CD4-positive, alpha-beta memory T cell (primary cell): Measurements from ENCODE around the gene ZG16. TPM values are rescaled to one million over a fixed set of nuclear protein-coding genes. Genes with fewer than 3 reads are reported as not detected.

Source experiments
- CTCF ChIA-PET: fragments of 350-600 bp; sonication (Branson Sonifier 250); formaldehyde crosslinking; loops from one replicate; lab custom pipeline; 2021; ENCODE audit warnings: inconsistent platforms; ENCODE audit not compliant: partially characterized antibody; lab: Charles Lee
- POLR2A ChIA-PET: fragments of 350-600 bp; sonication (Branson Sonifier 250); formaldehyde crosslinking; loops from one replicate; lab custom pipeline; 2021; ENCODE audit not compliant: partially characterized antibody; lab: Charles Lee
- DNase-seq, 5 donors: peaks; one replicate each; pipeline versions ENCODE4 v3.0.0 to v3.0.0-alpha.2; 2020 to 2022; ENCODE audit warnings: mixed read lengths in 1 of 5
- H3K27ac ChIP-seq: one replicate; pipeline ENCODE4 v1.7.0; 2013; ENCODE audit warnings: low read depth, low read length
- H3K27me3 ChIP-seq: 2 replicates; pipeline ENCODE4 v1.7.0; 2013; ENCODE audit warnings: mild to moderate bottlenecking, low read length, moderate library complexity; ENCODE audit not compliant: insufficient read depth
- H3K36me3 ChIP-seq: 2 replicates; pipeline ENCODE4 v1.7.0; 2013; ENCODE audit warnings: mild to moderate bottlenecking, low read length, moderate library complexity; ENCODE audit not compliant: insufficient read depth
- H3K4me1 ChIP-seq: 2 replicates; pipeline ENCODE4 v1.7.0; 2013; ENCODE audit warnings: mild to moderate bottlenecking, low read length, moderate library complexity; ENCODE audit not compliant: insufficient read depth
- H3K4me3 ChIP-seq, 2 donors: one replicate each; pipeline ENCODE4 v1.7.0; 2013; ENCODE audit warnings: low read length in 2 of 2, mild to moderate bottlenecking in 1 of 2
- H3K9me3 ChIP-seq, 2 donors: one replicate each; pipeline ENCODE4 v1.7.0; 2013; ENCODE audit warnings: low read length in 2 of 2, control low read depth in 1 of 2; ENCODE audit not compliant: control insufficient read depth in 1 of 2
- H3K27ac Mint-ChIP-seq, 7 donors: one replicate each; pipeline ENCODE4 v1.8.0; 2020 to 2021; ENCODE audit warnings: mixed read lengths in 7 of 7, mild to moderate bottlenecking in 6 of 7, inconsistent platforms in 3 of 7, moderate library complexity in 3 of 7
- H3K27me3 Mint-ChIP-seq, 2 donors: one replicate each; pipeline ENCODE4 v1.8.0; 2020 to 2021; ENCODE audit warnings: mixed read lengths in 2 of 2
- H3K36me3 Mint-ChIP-seq, 2 donors: one replicate each; pipeline ENCODE4 v1.8.0; 2020 to 2021; ENCODE audit warnings: mixed read lengths in 2 of 2, inconsistent platforms in 1 of 2, mild to moderate bottlenecking in 1 of 2
- H3K4me1 Mint-ChIP-seq, 4 donors: one replicate each; pipeline ENCODE4 v1.8.0; 2020 to 2021; ENCODE audit warnings: mixed read lengths in 4 of 4, mild to moderate bottlenecking in 1 of 4
- H3K4me3 Mint-ChIP-seq, 8 donors: one replicate each; pipeline ENCODE4 v1.8.0; 2020 to 2021; ENCODE audit warnings: mixed read lengths in 8 of 8, mild to moderate bottlenecking in 7 of 8, moderate library complexity in 6 of 8, inconsistent platforms in 3 of 8
- H3K9me3 Mint-ChIP-seq, 8 donors: one replicate each; pipeline ENCODE4 v1.8.0; 2020 to 2021; ENCODE audit warnings: mixed read lengths in 8 of 8, mild to moderate bottlenecking in 5 of 8, inconsistent platforms in 3 of 8, moderate library complexity in 1 of 8
- intact Hi-C: fragments of 100-400 bp; cut with micrococcal nuclease; formaldehyde crosslinking; loops from one replicate; pipeline ENCODE4 v1.15.1; 2023
- polyA plus RNA-seq, 2 donors: library from polyadenylated mRNA; unstranded; fragments of 300-500 nt; fragmentation: Illumina TruSeq; gene quantifications; one replicate each; pipeline ENCODE4 v1.2.3, GENCODE V29; 2021
- total RNA-seq, 2 experiments: library from RNA; stranded (reverse); gene quantifications; one replicate each; pipeline ENCODE4 v1.2.3, GENCODE V29; 2021

Gene ZG16
- total and polyA plus RNA-seq, 4 experiments from 2014 or later = not detected

- Mint-ChIP-seq H3K27ac (peak overlapping the region in 1 of 7 donors; percentile 43), H3K27me3 (no peaks in the 10 kb centered on the region), H3K9me3 (no peaks in the 10 kb centered on the region), H3K4me3 (no peak overlapping the region), H3K4me1 (peaks cover 25 to 62% (median 37%) of the 10 kb centered on the region in 4 donors), H3K36me3 (peaks cover 20 to 59% of the 10 kb centered on the region in 2 donors)
- Histone ChIP-seq H3K27ac (no peak overlapping the region), H3K4me3 (no peak overlapping the region), H3K36me3 (peaks cover 32% of the 10 kb centered on the region), H3K27me3 (no peaks in the 10 kb centered on the region), H3K9me3 (no peaks in the 10 kb centered on the region), H3K4me1 (peaks cover 39% of the 10 kb centered on the region)
- POLR2A ChIA-PET = interaction anchor here (0.6 to 12.0 kb wide), 6 partner anchors 10 to 92 kb away, joined by 3 to 522 read pairs (median 4); partner anchors contain the start of genes C16orf54, MAZ, MVP and PAGR1
- DNase-seq = no peak
- CTCF ChIA-PET = interaction anchor here (0.8 to 7.5 kb wide), 6 partner anchors 9 to 94 kb away, joined by 3 to 53 read pairs (median 8); partner anchors contain the start of gene PAGR1
- intact Hi-C loops = no loop called here
These were observed 16.2 kb downstream of the ZG16 start for GRCh38 chr16:29794231-29794710.

GRCh38 chr16:29802416-29802935 lies 24.4 kb downstream of the ZG16 start:
- Mint-ChIP-seq H3K4me3 (peak overlapping the region in 1 of 8 donors; percentile 61), H3K36me3 (peaks cover 28 to 51% of the 10 kb centered on the region in 2 donors), H3K9me3 (peaks cover 0 to 5% (median 0%) of the 10 kb centered on the region in 8 donors), H3K27ac (peak overlapping the region in 5 of 7 donors; percentile 30 to 98 (median 77)), H3K4me1 (peaks cover 9 to 26% (median 17%) of the 10 kb centered on the region in 4 donors), H3K27me3 (no peaks in the 10 kb centered on the region)
- Histone ChIP-seq H3K4me3 (no peak overlapping the region), H3K4me1 (peaks cover 17% of the 10 kb centered on the region), H3K36me3 (peaks cover 31% of the 10 kb centered on the region), H3K27me3 (no peaks in the 10 kb centered on the region), H3K27ac (no peak overlapping the region), H3K9me3 (no peaks in the 10 kb centered on the region)
- CTCF ChIA-PET = interaction anchor here (0.8 to 4.9 kb wide), 8 partner anchors 10 to 217 kb away, joined by 3 to 53 read pairs (median 5); partner anchors contain the start of genes KIF22 and PAGR1
- intact Hi-C loops = loop anchor here (10.0 kb wide), 1 partner anchor 208 kb away; no protein-coding TSS in a partner anchor
- no peak for DNase-seq
- POLR2A ChIA-PET = interaction anchor here (1.2 to 24.0 kb wide), 6 partner anchors 9 to 101 kb away, joined by 3 to 522 read pairs (median 28); partner anchors contain the start of genes C16orf54, KIF22 and PAGR1

- CTCF ChIA-PET = interaction anchor here (0.8 to 4.9 kb wide), 11 partner anchors 10 to 113 kb away, joined by 3 to 53 read pairs (median 6); partner anchors contain the start of genes KIF22, MVP and PAGR1
These were observed 26.0 kb downstream of the ZG16 start for GRCh38 chr16:29804020-29804419.

GRCh38 chr16:29804455-29805231 lies 26.6 kb downstream of the ZG16 start:
- H3K9me3 Mint-ChIP-seq = peaks cover 0 to 7% (median 0%) of the 10 kb centered on the region in 8 donors
- ChIA-PET POLR2A (interaction anchor here (0.6 to 24.0 kb wide), 16 partner anchors 8 to 613 kb away, joined by 3 to 522 read pairs (median 6); partner anchors contain the start of genes ALDOA, C16orf54, CDIPT and KIF22), CTCF (interaction anchor here (0.8 to 4.9 kb wide), 11 partner anchors 10 to 113 kb away, joined by 3 to 53 read pairs (median 6); partner anchors contain the start of genes KIF22, MVP and PAGR1)
- no peaks in the 10 kb centered on the region for H3K9me3 ChIP-seq
- peaks cover 18% of the 10 kb centered on the region for H3K36me3 ChIP-seq
- H3K27ac ChIP-seq = peak overlapping the region; percentile 86
- H3K27me3 ChIP-seq = no peaks in the 10 kb centered on the region
- intact Hi-C loops = loop anchor here (1.0 to 10.0 kb wide), 7 partner anchors 14 to 573 kb away; partner anchors contain the start of genes KIF22 and TMEM219
- peak overlapping the region; percentile 98 to 100 (median 99) for H3K27ac Mint-ChIP-seq
- H3K4me3 ChIP-seq = peak overlapping the region; percentile 43 to 95
- H3K36me3 Mint-ChIP-seq = peaks cover 20 to 48% of the 10 kb centered on the region in 2 donors
- no peaks in the 10 kb centered on the region for H3K27me3 Mint-ChIP-seq
- peaks cover 37% of the 10 kb centered on the region for H3K4me1 ChIP-seq
- no peak for DNase-seq
- H3K4me1 Mint-ChIP-seq = peaks cover 17 to 44% (median 31%) of the 10 kb centered on the region in 4 donors
- peak overlapping the region; percentile 99 to 100 (median 100) for H3K4me3 Mint-ChIP-seq

More at GRCh38 chr16:29804020-29804419, 26.0 kb downstream of the ZG16 start:
- Mint-ChIP-seq H3K9me3 (peaks cover 0 to 5% (median 0%) of the 10 kb centered on the region in 8 donors), H3K27ac (peak overlapping the region; percentile 95 to 100 (median 97)), H3K4me3 (peak overlapping the region; percentile 87 to 100 (median 99)), H3K36me3 (peaks cover 22 to 52% of the 10 kb centered on the region in 2 donors), H3K27me3 (no peaks in the 10 kb centered on the region), H3K4me1 (peaks cover 17 to 42% (median 28%) of the 10 kb centered on the region in 4 donors)
- Histone ChIP-seq H3K4me3 (no peak overlapping the region), H3K4me1 (peaks cover 31% of the 10 kb centered on the region), H3K9me3 (no peaks in the 10 kb centered on the region), H3K27ac (peak overlapping the region; percentile 86), H3K36me3 (peaks cover 21% of the 10 kb centered on the region), H3K27me3 (no peaks in the 10 kb centered on the region)
- intact Hi-C loops = loop anchor here (10.0 kb wide), 1 partner anchor 209 kb away; no protein-coding TSS in a partner anchor
- DNase-seq = no peak
- POLR2A ChIA-PET = interaction anchor here (0.6 to 24.0 kb wide), 16 partner anchors 9 to 614 kb away, joined by 3 to 522 read pairs (median 7); partner anchors contain the start of genes ALDOA, C16orf54, CDIPT and KIF22

- H3K27ac Mint-ChIP-seq = peak overlapping the region; percentile 98 to 100 (median 99)
- peak; percentile 97 to 99 (median 98) for DNase-seq
- no peaks in the 10 kb centered on the region for H3K27me3 Mint-ChIP-seq
- Histone ChIP-seq H3K27ac (peak overlapping the region; percentile 86), H3K9me3 (no peaks in the 10 kb centered on the region), H3K36me3 (peaks cover 13% of the 10 kb centered on the region), H3K4me3 (peak overlapping the region; percentile 43 to 95), H3K27me3 (no peaks in the 10 kb centered on the region), H3K4me1 (peaks cover 45% of the 10 kb centered on the region)
- H3K4me3 Mint-ChIP-seq = peak overlapping the region; percentile 99 to 100 (median 100)
- intact Hi-C loops = loop anchor here (1.0 to 10.0 kb wide), 7 partner anchors 15 to 572 kb away; partner anchors contain the start of genes KIF22 and TMEM219
- ChIA-PET CTCF (interaction anchor here (1.0 to 4.9 kb wide), 5 partner anchors 11 to 106 kb away, joined by 4 to 53 read pairs (median 18); partner anchors contain the start of genes KIF22 and PAGR1), POLR2A (interaction anchor here (1.3 to 24.0 kb wide), 13 partner anchors 12 to 168 kb away, joined by 5 to 522 read pairs (median 15); partner anchors contain the start of genes C16orf54, CDIPT, KIF22 and MVP)
- peaks cover 25 to 53% (median 36%) of the 10 kb centered on the region in 4 donors for H3K4me1 Mint-ChIP-seq
- H3K36me3 Mint-ChIP-seq = peaks cover 20 to 46% of the 10 kb centered on the region in 2 donors
- H3K9me3 Mint-ChIP-seq = peaks cover 0 to 7% (median 0%) of the 10 kb centered on the region in 8 donors
These were observed 27.4 kb downstream of the ZG16 start for GRCh38 chr16:29805232-29806098.
